Lung (tissue), 12 donors: ENCODE data around the gene UPF3B. TPM values are rescaled to one million over a fixed set of nuclear protein-coding genes. Genes with fewer than 3 reads are reported as not detected.
"Not testable (repeated sequence)": the region's sequence is repeated elsewhere in the genome, so short reads cannot be mapped to it uniquely, and the experiment has no call there.

Experiments
- ATAC-seq: fragments of 200-7000 bp; cut with Tn5 transposase; one replicate; pipeline ENCODE4 v1.9.1; 2020; ENCODE audit warnings: moderate number of reproducible peaks; ENCODE audit not compliant: insufficient read depth, low FRiP score
- DNase-seq, 3 donors: peaks; one replicate each; pipeline ENCODE4 v3.0.0-alpha.2; 2013 to 2017
- H3K27ac ChIP-seq, 2 donors: one replicate each; pipeline ENCODE4 v1.5.1; 2013; ENCODE audit warnings: mild to moderate bottlenecking in 2 of 2, moderate library complexity in 2 of 2, control low read depth in 1 of 2, inconsistent platforms in 1 of 2, low read depth in 1 of 2, low read length in 1 of 2
- H3K27me3 ChIP-seq, 3 donors: one replicate each; pipeline ENCODE4 v1.5.1; 2013; ENCODE audit warnings: low read length in 2 of 3; ENCODE audit not compliant: control insufficient read depth in 3 of 3, insufficient read depth in 3 of 3
- H3K36me3 ChIP-seq, 4 donors: one replicate each; pipeline ENCODE4 v1.5.1; 2013; ENCODE audit warnings: low read length in 4 of 4, mild to moderate bottlenecking in 1 of 4, moderate library complexity in 1 of 4; ENCODE audit not compliant: control insufficient read depth in 4 of 4, insufficient read depth in 4 of 4
- H3K4me1 ChIP-seq, 5 donors: one replicate each; pipeline ENCODE4 v1.5.1; 2013; ENCODE audit warnings: low read length in 5 of 5, mild to moderate bottlenecking in 2 of 5, moderate library complexity in 1 of 5; ENCODE audit not compliant: control insufficient read depth in 5 of 5, insufficient read depth in 5 of 5
- H3K4me3 ChIP-seq: one replicate; pipeline ENCODE4 v1.5.1; 2013; ENCODE audit warnings: mild to moderate bottlenecking, control low read depth, moderate library complexity
- H3K9ac ChIP-seq, 2 donors: one replicate each; pipeline ENCODE4 v1.5.1; 2013; ENCODE audit warnings: low read length in 2 of 2, control low read depth in 1 of 2; ENCODE audit not compliant: insufficient read depth in 1 of 2
- H3K9me3 ChIP-seq, 4 donors: one replicate each; pipeline ENCODE4 v1.5.1; 2013; ENCODE audit warnings: low read length in 3 of 4, mild to moderate bottlenecking in 1 of 4, moderate library complexity in 1 of 4; ENCODE audit not compliant: control insufficient read depth in 4 of 4, insufficient read depth in 3 of 4
- CTCF ChIP-seq: IDR thresholded peaks from 2 replicates; pipeline ENCODE4 v1.5.1; 2012; ENCODE audit warnings: mild to moderate bottlenecking; ENCODE audit errors: control extremely low read depth, extremely low read depth
- WGBS, 2 donors: extraction: QIAGEN DNeasy Blood & Tissue Kit; methylation state at CpG; one replicate each; pipeline ENCODE4 v1.1.7; 2013; 5-methylcytosine and 5-hydroxymethylcytosine counted together
- polyA plus RNA-seq, 2 donors: library from polyadenylated mRNA; stranded (reverse); fragments of 200-250 nt; gene quantifications; one replicate each; pipeline ENCODE4 v1.2.1, GENCODE V29; 2013
- total RNA-seq, 2 donors: library from RNA; depleted of rRNA in 1 of 2; stranded (reverse); fragments of >200 nt in 1 of 2; gene quantifications; one replicate each; pipeline ENCODE4 v1.2.1, GENCODE V29; 2014 to 2021
- donor health status: control.
- donor health status: control.
- donor health status: Bipolar disorder and iron deficiency.
- donor health status: healthy.
- donor health status: DM: yes; HTN: yes; CAD: no.

UPF3B gene
- total and polyA plus RNA-seq, 4 donors: 5.0 to 11.7 (median 7.0) TPM

- no peak for TF ChIP-seq CTCF
- no peak for DNase-seq
- Histone ChIP-seq H3K4me1 (no peaks in the 10 kb centered on the region), H3K27ac (no peak overlapping the region), H3K4me3 (no peak overlapping the region), H3K9me3 (no peaks in the 10 kb centered on the region), H3K27me3 (no peaks in the 10 kb centered on the region), H3K36me3 (no peaks in the 10 kb centered on the region), H3K9ac (no peak overlapping the region)
- WGBS, 2 donors: 70 to 95% methylated on average over 3 of the region's 3 CpGs
- ATAC-seq: no peak
Observed at GRCh38 chrX:119816300-119816699, 36.5 kb downstream of the UPF3B start.

- TF ChIP-seq CTCF: no peak
- 55 to 82% methylated on average over 1 of the region's 1 CpG for WGBS, 2 donors
- H3K36me3 ChIP-seq: no peaks in the 10 kb centered on the region
- no peaks in the 10 kb centered on the region for H3K4me1 ChIP-seq
- DNase-seq: no peak
- no peak overlapping the region for H3K27ac ChIP-seq
- no peak for ATAC-seq
- H3K9me3 ChIP-seq: peaks cover 0 to 5% (median 0%) of the 10 kb centered on the region in 4 donors
- no peak overlapping the region for H3K9ac ChIP-seq
- H3K4me3 ChIP-seq: no peak overlapping the region
- no peaks in the 10 kb centered on the region for H3K27me3 ChIP-seq
Observed at GRCh38 chrX:119809185-119809666, 43.5 kb downstream of the UPF3B start.

GRCh38 chrX:119808461-119808860 is 44.3 kb downstream of the UPF3B start:
- H3K9ac ChIP-seq, ATAC-seq, H3K27me3 ChIP-seq, H3K36me3 ChIP-seq, H3K4me3 ChIP-seq, DNase-seq, H3K4me1 ChIP-seq, H3K9me3 ChIP-seq, H3K27ac ChIP-seq: not testable (repeated sequence)
- WGBS, 2 donors: 32% methylated on average over 2 of the region's 4 CpGs; no CpG with 5 or more reads in 1 of the 2 donors

- no peak overlapping the region for H3K27ac ChIP-seq
- H3K4me3 ChIP-seq: no peak overlapping the region
- H3K4me1 ChIP-seq: no peaks in the 10 kb centered on the region
- DNase-seq (no peak), ATAC-seq (no peak)
- 90 to 97% methylated on average over 8 of the region's 8 CpGs for WGBS, 2 donors
- H3K36me3 ChIP-seq: no peaks in the 10 kb centered on the region
- TF ChIP-seq CTCF: no peak
- no peaks in the 10 kb centered on the region for H3K9me3 ChIP-seq
- H3K9ac ChIP-seq: no peak overlapping the region
- no peaks in the 10 kb centered on the region for H3K27me3 ChIP-seq
Observed at GRCh38 chrX:119802546-119802945, 50.2 kb downstream of the UPF3B start.
